Stomach smooth muscle (tissue), 2 donors: ENCODE measurements around the gene KLHL40.

Source experiments
- H3K27ac ChIP-seq: one replicate; pipeline ENCODE4 v1.7.0; 2013; ENCODE audit warnings: mild to moderate bottlenecking, low read length, inconsistent platforms
- H3K27me3 ChIP-seq, 2 donors: one replicate each; pipeline ENCODE4 v1.7.0; 2013; ENCODE audit warnings: low read length in 2 of 2; ENCODE audit not compliant: insufficient read depth in 2 of 2, control insufficient read depth in 1 of 2
- H3K36me3 ChIP-seq, 2 donors: one replicate each; pipeline ENCODE4 v1.7.0; 2013; ENCODE audit warnings: low read length in 2 of 2; ENCODE audit not compliant: control insufficient read depth in 2 of 2, insufficient read depth in 2 of 2
- H3K4me1 ChIP-seq: one replicate; pipeline ENCODE4 v1.7.0; 2013; ENCODE audit warnings: low read length; ENCODE audit not compliant: control insufficient read depth, insufficient read depth
- H3K4me3 ChIP-seq, 2 donors: one replicate each; pipeline ENCODE4 v1.7.0; 2013; ENCODE audit warnings: low read length in 2 of 2
- H3K9ac ChIP-seq, 2 donors: one replicate each; pipeline ENCODE4 v1.7.0; 2013; ENCODE audit warnings: low read length in 2 of 2, mild to moderate bottlenecking in 1 of 2
- H3K9me3 ChIP-seq, 2 donors: one replicate each; pipeline ENCODE4 v1.7.0; 2013; ENCODE audit warnings: low read length in 2 of 2; ENCODE audit not compliant: control insufficient read depth in 2 of 2
- donor health status: healthy.
- donor health status: Pancreatic carcinoma.

Gene KLHL40

GRCh38 chr3:42672515-42672914 lies 12.8 kb upstream of the KLHL40 start:
- H3K4me1 ChIP-seq, result peaks cover 11% of the 10 kb centered on the region
- no peaks in the 10 kb centered on the region for H3K36me3 ChIP-seq
- peaks cover 0 to 6% of the 10 kb centered on the region in 2 donors for H3K9me3 ChIP-seq
- H3K27ac ChIP-seq, result no peak overlapping the region
- no peak overlapping the region for H3K9ac ChIP-seq
- H3K4me3 ChIP-seq, result no peak overlapping the region
- peaks cover 0 to 2% of the 10 kb centered on the region in 2 donors for H3K27me3 ChIP-seq

- peaks cover 0 to 6% of the 10 kb centered on the region in 2 donors for H3K9me3 ChIP-seq
- H3K4me3 ChIP-seq, result no peak overlapping the region
- no peak overlapping the region for H3K9ac ChIP-seq
- H3K27me3 ChIP-seq, result peaks cover 0 to 2% of the 10 kb centered on the region in 2 donors
- H3K27ac ChIP-seq, result no peak overlapping the region
- no peaks in the 10 kb centered on the region for H3K36me3 ChIP-seq
- H3K4me1 ChIP-seq, result peaks cover 6% of the 10 kb centered on the region
These were observed 12.3 kb upstream of the KLHL40 start for GRCh38 chr3:42673082-42673481.

- H3K27me3 ChIP-seq, result peaks cover 0 to 2% of the 10 kb centered on the region in 2 donors
- no peaks in the 10 kb centered on the region for H3K4me1 ChIP-seq
- peaks cover 0 to 6% of the 10 kb centered on the region in 2 donors for H3K9me3 ChIP-seq
- no peak overlapping the region for H3K4me3 ChIP-seq
- no peak overlapping the region for H3K27ac ChIP-seq
- no peaks in the 10 kb centered on the region for H3K36me3 ChIP-seq
- no peak overlapping the region for H3K9ac ChIP-seq
These were observed 11.2 kb upstream of the KLHL40 start for GRCh38 chr3:42674146-42674545.

GRCh38 chr3:42675909-42676308 lies 9.4 kb upstream of the KLHL40 start:
- Histone ChIP-seq H3K4me1 (no peaks in the 10 kb centered on the region), H3K9ac (no peak overlapping the region), H3K27me3 (peaks cover 0 to under 1% of the 10 kb centered on the region in 2 donors), H3K4me3 (no peak overlapping the region), H3K27ac (no peak overlapping the region), H3K9me3 (peaks cover 0 to 3% of the 10 kb centered on the region in 2 donors), H3K36me3 (no peaks in the 10 kb centered on the region)

GRCh38 chr3:42678447-42678846 lies 6.9 kb upstream of the KLHL40 start:
- no peak overlapping the region for H3K9ac ChIP-seq
- H3K9me3 ChIP-seq, result peaks cover 0 to 3% of the 10 kb centered on the region in 2 donors
- H3K27ac ChIP-seq, result no peak overlapping the region
- H3K4me3 ChIP-seq, result no peak overlapping the region
- no peaks in the 10 kb centered on the region for H3K27me3 ChIP-seq
- peaks cover 2% of the 10 kb centered on the region for H3K4me1 ChIP-seq
- H3K36me3 ChIP-seq, result no peaks in the 10 kb centered on the region

GRCh38 chr3:42680271-42680670 lies 5.1 kb upstream of the KLHL40 start:
- Histone ChIP-seq H3K27ac (no peak overlapping the region), H3K9ac (no peak overlapping the region), H3K36me3 (no peaks in the 10 kb centered on the region), H3K4me3 (no peak overlapping the region), H3K9me3 (peaks cover 0 to 3% of the 10 kb centered on the region in 2 donors), H3K4me1 (peaks cover 14% of the 10 kb centered on the region), H3K27me3 (no peaks in the 10 kb centered on the region)

GRCh38 chr3:42680806-42681205 lies 4.5 kb upstream of the KLHL40 start:
- Histone ChIP-seq H3K4me3 (no peak overlapping the region), H3K9ac (no peak overlapping the region), H3K36me3 (no peaks in the 10 kb centered on the region), H3K4me1 (peaks cover 19% of the 10 kb centered on the region), H3K27me3 (peaks cover 0 to 4% of the 10 kb centered on the region in 2 donors), H3K9me3 (peaks cover 0 to 3% of the 10 kb centered on the region in 2 donors), H3K27ac (no peak overlapping the region)

GRCh38 chr3:42681361-42682038 lies 3.8 kb upstream of the KLHL40 start:
- Histone ChIP-seq H3K9ac (no peak overlapping the region), H3K27me3 (peaks cover 4 to 8% of the 10 kb centered on the region in 2 donors), H3K4me1 (peaks cover 24% of the 10 kb centered on the region), H3K9me3 (no peaks in the 10 kb centered on the region), H3K36me3 (no peaks in the 10 kb centered on the region), H3K27ac (no peak overlapping the region), H3K4me3 (no peak overlapping the region)

GRCh38 chr3:42682301-42683070 lies 2.9 kb upstream of the KLHL40 start:
- no peak overlapping the region for H3K27ac ChIP-seq
- no peaks in the 10 kb centered on the region for H3K36me3 ChIP-seq
- peaks cover 9% of the 10 kb centered on the region in 2 donors for H3K27me3 ChIP-seq
- no peak overlapping the region for H3K4me3 ChIP-seq
- H3K4me1 ChIP-seq, result peaks cover 24% of the 10 kb centered on the region
- H3K9me3 ChIP-seq, result no peaks in the 10 kb centered on the region
- no peak overlapping the region for H3K9ac ChIP-seq

- no peaks in the 10 kb centered on the region for H3K9me3 ChIP-seq
- H3K27ac ChIP-seq, result no peak overlapping the region
- H3K9ac ChIP-seq, result no peak overlapping the region
- no peaks in the 10 kb centered on the region for H3K36me3 ChIP-seq
- H3K27me3 ChIP-seq, result peaks cover 9% of the 10 kb centered on the region in 2 donors
- peaks cover 24% of the 10 kb centered on the region for H3K4me1 ChIP-seq
- H3K4me3 ChIP-seq, result no peak overlapping the region
These were observed 1.3 kb upstream of the KLHL40 start for GRCh38 chr3:42683875-42684598.
